GM12865 (cell line): Measurements from ENCODE around the gene PDE4A.

Experiments
- DNase-seq: peaks from one replicate; pipeline ENCODE4 v3.0.0; 2010; ENCODE audit warnings: low read depth
- H3K4me3 ChIP-seq: 2 replicates; pipeline ENCODE4 v1.5.1; 2011; ENCODE audit warnings: mild to moderate bottlenecking, low read depth, low read length, control low read depth
- TF ChIP-seq, protein P1 (sequence below): IDR thresholded peaks from 2 replicates; pipeline ENCODE4 v1.5.1; 2011; ENCODE audit warnings: low read length, control low read depth, low read depth, inconsistent platforms; ENCODE audit not compliant: insufficient read depth; ENCODE audit errors: missing control alignments

The PDE4A gene

DNA sequence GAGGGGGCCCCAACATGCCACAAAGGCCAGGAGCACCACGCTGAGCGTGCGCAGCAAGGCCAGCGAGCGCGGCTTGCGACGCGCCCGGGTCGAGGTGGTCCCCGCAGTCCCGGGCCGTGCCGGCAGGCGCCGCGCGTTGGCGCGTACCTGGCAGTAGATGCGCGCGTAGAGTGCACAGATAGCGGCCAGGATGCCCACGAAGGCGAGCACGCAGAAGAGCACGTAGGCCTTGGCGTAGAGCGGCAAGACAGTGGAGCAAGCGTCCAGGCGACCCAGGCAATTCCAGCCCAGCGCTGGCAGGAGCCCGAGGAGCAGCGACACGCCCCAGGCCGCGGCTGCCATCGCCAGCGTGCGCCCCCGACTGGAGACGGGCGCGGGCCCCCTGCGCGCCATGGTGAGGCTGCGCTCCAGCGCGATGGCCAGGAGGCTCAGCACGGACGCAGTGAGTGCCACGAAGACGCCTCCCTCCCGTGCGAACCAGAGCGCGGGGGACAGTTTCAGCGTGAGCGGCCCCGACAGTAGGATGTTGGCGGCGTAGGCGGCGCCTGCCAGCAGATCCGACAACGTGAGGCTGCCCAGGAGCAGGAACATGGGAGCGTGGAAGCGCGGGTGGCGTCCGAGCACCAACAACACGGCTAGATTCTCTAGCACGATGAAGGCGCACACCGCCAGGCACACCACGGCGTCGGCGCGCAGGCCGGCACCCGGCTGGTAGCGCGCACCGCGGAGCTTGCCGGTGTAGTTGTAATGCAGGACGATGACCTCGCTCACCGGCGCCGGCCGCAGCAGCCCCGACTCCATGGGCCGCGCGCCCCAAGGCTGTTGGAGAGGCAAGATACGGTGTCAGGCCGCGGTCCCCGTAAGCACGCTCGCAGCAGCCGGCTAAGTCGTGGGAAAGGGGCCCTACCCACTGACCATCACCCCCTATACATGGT lies 94.1 kb downstream of the PDE4A start:
- DNase-seq = peak; percentile 30
- no peak overlapping the region for H3K4me3 ChIP-seq
- TF ChIP-seq, protein P1, sequence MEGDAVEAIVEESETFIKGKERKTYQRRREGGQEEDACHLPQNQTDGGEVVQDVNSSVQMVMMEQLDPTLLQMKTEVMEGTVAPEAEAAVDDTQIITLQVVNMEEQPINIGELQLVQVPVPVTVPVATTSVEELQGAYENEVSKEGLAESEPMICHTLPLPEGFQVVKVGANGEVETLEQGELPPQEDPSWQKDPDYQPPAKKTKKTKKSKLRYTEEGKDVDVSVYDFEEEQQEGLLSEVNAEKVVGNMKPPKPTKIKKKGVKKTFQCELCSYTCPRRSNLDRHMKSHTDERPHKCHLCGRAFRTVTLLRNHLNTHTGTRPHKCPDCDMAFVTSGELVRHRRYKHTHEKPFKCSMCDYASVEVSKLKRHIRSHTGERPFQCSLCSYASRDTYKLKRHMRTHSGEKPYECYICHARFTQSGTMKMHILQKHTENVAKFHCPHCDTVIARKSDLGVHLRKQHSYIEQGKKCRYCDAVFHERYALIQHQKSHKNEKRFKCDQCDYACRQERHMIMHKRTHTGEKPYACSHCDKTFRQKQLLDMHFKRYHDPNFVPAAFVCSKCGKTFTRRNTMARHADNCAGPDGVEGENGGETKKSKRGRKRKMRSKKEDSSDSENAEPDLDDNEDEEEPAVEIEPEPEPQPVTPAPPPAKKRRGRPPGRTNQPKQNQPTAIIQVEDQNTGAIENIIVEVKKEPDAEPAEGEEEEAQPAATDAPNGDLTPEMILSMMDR = no peak

GRCh38 chr19:10516064-10516385 lies 95.7 kb downstream of the PDE4A start:
- TF ChIP-seq, protein P1 = no peak
- no peak for DNase-seq

DNA sequence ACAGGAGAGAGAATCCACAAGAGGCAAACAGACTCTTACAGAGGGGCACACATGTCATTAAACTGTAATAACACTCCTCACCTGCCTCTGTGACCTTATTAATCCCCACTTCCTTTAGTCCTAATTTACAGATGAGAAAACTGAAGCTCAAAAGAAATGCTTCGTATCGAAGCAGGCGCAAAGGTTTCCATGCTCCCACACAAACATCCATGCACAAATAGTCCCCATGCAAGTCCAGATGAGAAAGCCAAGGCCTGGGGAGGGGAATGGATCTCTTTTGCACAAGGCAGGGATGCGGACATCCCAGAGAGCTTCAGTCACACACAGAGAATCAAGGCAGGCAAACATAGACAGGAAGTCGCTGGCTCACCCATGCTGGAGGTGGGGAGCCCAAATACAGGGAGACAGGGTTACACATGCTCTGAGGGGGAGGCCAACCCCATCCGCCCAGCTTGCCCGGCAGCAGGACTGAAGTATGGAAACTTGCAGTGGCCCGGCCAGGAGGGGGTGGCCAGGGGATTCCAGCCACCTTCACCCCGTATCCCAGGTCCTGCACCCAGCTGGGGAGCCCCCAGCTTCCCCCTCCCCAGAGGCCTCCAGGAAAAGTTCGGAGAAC lies 96.4 kb downstream of the PDE4A start:
- TF ChIP-seq, protein P1 = no peak
- no peak overlapping the region for H3K4me3 ChIP-seq
- DNase-seq = no peak

More at GRCh38 chr19:10516064-10516385, 95.7 kb downstream of the PDE4A start:
- no peak overlapping the region for H3K4me3 ChIP-seq

GRCh38 chr19:10517361-10517759 lies 97.0 kb downstream of the PDE4A start, which contains the start of gene S1PR5:
Gene S1PR5 (minus strand): TSS chr19:10517447. CDS start chr19:10515011, 2,436 bp downstream.
- no peak within 1 kb of the TSS for H3K4me3 ChIP-seq

GRCh38 chr19:10517760-10518443 lies 97.6 kb downstream of the PDE4A start:
- no peak for DNase-seq
- no peak overlapping the region for H3K4me3 ChIP-seq

More at GRCh38 chr19:10517361-10517759, 97.0 kb downstream of the PDE4A start, which contains the start of gene S1PR5:
- no peak for DNase-seq
- TF ChIP-seq, protein P1 = no peak

More at GRCh38 chr19:10517760-10518443, 97.6 kb downstream of the PDE4A start:
- TF ChIP-seq, protein P1 = no peak
